ENCODE results near the gene BMF.

The BMF gene

DNA sequence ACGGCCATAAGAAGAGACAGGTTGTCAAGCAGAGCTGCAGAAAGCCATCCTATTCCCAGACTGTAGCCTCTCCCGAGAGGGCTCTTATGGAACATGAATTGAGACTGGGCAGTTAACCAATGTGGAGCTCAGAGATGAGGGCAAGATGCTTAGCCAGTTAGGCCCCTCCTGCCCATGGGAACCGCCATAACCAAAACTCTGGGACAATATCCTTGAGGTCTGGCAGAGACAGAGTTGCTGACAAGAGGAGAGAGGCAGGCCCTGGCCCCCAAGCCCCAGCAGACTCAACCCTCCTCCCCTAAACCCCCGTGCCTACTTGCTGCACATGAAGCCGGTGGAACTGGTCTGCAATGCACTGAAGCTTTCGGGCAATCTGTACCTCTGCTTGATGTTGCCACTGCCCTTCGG is 4.8 kb downstream of the BMF start:
- no peak for DNase-seq (ENCODE audit: low spot score)

GRCh38 chr15:40102897-40103858 is 5.5 kb downstream of the BMF start:
- DNase-seq (ENCODE audit: low spot score): peak; percentile 64

DNA sequence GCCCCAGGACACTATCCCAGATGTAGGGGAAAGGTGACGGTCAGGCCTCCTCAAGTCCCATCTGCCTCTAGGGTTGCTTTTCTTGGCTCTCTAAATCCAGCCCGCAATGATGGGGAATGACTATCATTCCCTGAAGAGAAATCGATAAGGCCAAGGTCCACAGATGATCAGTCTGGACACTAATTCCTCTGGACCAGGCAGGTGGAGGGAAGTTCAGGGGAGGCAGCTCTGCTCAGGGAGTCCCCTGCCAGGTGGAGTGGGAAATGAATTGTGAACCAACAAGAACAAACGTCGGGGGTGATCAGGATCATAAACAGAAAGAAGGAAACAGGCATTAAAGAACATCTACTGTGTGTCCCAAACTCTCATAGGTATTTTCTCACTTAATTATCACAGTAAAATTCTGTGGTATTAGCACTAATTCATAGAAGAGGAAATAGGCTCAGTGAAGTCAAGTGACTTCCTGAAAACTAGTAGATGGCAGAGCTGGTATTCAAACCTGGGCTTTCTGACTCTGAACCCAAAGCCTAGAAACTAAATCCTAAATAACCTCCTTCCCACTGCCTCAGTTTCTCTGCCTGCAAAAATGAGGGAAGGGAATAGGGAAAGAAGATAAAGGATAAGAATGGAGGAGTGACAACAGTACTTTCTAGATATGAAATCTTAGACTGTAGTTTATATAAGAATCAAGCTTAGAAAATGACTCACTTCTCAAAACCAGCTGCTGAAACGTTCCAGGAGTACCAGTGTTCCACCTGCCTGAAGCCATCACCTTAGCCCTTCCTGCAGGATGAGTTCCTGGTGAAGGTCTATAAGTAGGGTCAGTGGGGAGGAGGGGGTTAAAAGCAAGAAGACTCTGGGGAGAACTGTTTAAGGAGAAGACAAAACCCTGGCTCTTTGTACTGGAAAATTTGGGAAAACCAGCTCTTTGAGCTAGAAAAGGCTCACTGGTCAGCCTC is 7.5 kb downstream of the BMF start:
- no peak for DNase-seq (ENCODE audit: low spot score)

- DNase-seq (ENCODE audit: low spot score): no peak
Observed at GRCh38 chr15:40100123-40100946, 8.3 kb downstream of the BMF start.

DNA sequence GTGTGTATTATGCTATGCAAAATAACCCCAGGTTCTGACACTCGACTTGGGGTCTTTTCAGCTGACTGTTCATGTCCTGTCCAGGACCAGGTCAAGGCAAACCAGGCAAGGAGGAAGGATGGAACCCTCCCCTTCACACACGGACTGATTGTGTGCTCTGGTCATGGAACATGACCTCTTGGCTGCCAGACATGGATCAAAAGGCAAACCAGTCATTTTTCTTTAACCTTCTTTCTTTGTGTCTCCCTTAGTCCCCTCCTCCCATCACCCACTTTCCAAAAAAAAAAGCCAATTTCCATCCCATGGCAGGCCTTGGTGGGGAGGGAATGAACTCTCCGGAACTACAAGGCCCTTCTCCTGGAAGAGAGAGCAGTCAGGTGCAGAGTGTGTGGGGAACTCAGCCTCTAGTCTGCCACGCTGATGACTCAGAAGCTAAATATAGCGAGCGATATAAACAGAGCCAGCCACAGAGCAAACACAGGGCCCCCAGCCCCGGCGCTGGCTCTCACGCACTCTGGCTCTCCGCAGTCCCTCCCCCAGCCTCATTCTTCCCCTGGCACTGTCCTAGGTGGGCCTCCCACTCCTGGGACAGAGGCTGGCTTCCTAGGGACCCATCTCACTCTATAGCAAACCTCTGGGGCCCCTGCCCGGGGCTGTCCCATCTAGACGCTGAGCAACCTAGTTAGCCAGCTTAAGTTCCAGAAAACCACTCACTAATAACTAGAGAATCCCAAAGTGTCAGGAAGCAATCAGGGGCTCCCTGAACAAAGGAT is 10.0 kb downstream of the BMF start:
- no peak for DNase-seq (ENCODE audit: low spot score)

DNA sequence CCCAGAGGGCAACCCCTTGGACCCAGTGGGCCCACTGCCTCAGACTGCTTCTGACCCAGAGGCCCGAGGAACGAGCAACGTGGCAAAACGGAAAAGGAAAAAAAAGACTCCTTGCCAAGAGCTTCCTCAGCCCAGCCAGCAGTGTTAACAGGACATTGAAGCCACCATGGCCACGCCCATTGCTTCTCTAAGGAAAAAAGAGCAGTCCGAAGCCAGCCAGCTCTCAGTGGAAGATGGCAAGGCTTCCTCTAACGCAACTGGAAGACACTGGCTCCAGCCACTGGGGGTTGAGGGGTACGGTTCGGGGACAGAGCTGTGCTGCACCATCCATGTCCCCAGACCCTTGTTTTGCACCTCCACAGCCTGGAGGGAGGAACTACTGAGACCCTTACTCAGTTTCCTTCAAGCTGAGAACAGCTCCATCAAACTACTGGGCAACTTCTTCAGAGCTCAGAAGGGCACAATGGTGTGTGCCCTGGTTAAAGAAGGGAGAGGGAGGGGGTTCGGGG is 10.7 kb downstream of the BMF start:
- DNase-seq (ENCODE audit: low spot score): no peak

DNA sequence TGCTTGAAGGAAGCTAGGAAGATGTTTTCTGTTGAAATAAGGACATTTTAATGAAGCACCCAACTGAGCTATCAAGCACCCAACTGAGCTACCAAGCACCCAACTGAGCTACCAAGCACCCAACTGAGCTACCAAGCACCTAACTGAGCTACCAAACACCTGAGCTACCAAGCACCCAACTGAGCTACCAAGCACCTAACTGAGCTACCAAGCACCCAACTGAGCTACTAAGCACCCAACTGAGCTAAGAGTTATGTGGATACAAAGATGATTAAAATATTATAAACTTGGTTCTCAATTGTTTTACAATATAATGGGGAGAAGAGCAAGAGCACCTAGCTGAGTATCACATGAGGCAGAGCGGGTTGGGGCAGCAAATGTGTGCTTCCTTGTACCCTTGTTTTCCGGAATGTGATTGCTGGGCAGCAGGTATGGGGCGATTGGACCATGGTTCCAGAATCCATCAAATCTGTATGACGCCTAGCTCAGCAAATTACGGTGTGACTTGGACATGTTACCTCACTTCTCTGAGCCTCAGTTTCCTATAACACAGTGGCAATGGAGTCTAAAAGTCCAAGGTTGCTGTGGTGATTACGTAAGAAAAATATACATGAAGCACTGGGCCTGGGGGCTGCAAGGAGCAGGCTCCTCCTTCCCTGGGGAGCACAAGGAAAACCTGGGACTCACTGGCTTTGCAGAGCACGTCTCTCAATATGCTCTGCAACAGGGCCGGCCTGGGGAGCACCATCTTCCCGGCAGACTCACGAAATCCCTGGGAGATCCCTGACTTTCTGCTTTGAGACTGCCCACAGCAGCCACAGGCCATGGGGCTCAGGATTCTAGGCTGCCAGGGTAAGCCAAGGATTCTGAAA is 11.3 kb downstream of the BMF start:
- DNase-seq (ENCODE audit: low spot score): no peak

DNA sequence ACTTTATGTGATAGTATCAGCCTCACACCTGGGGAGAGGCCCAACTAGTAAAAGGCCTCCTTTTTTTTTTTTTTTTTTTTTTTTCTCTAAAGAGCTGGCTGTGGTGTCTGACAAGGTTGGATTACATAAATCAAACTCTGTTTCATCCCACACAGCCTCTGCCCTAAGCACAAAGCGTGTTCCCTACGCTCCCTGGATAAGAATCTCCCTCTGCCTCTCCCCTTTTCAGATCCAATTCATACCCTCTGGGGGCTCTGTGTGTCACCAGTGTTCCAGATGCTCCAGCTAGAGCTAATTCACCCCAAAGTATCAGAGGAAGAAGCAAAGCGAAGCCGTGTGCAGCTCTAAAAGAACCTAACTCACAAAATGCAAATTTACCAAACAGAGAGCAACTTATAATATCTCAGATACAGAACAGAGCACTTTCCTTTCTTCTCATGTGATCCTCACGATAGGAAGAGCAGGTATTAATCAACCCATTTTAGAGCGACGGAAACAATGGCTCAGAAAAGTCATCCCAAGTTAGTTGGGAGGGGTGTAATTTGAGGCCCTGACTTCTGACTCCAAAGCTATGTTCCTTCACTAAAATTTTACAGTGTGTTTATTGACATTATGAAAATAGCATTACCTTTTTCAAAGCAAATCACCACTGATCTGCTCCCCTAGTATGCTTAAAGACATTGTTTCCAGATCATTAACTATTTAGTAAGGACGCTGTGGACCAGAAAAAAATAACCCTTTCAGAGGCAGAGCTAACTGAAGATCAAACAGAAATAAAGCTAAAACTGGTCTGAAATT is 12.4 kb downstream of the BMF start:
- no peak for DNase-seq (ENCODE audit: low spot score)

- no peak for DNase-seq (ENCODE audit: low spot score)
Observed at GRCh38 chr15:40095371-40096093, 13.1 kb downstream of the BMF start.

DNA sequence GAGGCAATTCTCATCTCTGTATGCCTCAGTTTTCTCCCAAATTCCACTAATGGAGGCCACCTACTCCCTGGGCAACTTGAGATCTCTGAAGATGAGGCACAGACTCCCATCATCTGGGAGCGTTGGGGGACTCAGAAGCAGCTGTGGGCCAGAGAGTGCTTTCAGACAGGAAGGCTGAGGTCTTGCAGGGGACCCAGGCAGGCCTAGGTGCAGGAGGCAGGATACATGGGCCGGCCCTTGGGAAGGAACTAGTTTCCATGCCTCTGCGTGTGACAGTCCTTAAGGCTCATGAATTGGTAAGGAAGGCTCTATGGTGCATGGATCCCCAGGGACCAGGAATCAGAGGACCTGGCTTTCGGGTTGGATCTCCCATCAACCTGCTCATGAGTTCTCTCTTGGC is 14.5 kb downstream of the BMF start:
- no peak for DNase-seq (ENCODE audit: low spot score)

- no peak for DNase-seq (ENCODE audit: low spot score)
Observed at GRCh38 chr15:40092979-40093869, 15.5 kb downstream of the BMF start.

DNA sequence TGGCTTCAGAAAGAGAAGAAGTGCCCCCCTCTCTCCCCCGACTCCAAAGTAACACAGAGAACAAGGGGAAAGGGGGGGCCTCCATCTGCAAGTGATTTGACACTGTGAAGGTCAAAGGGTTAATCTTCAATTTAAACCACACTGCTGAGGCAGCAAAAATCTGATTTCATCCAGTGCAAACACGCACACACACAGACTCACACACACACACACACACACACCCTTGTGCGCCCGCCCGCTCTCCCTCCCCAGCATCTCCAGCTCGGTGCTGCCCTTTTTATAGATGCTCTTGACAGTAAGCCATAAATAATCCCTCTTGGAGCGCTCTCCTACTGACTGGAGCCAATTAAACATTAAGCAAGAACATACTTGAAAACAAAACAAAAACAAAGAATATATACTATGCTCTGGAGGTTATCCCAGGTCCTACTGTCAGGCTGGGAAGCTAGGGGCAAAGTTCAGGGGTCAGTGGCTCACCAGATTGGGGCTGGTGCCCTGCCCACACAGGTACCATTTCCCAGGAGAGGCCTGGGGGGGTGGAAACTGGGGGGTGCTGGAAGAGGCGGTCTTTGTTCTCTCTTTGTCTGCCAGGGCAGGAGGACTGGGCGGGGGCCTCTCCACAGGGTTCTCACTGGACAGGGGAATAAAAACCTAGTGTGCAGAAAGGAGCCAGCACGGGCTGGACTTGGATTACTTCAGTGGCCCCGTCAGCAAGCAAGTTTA is 16.3 kb downstream of the BMF start:
- peak; percentile 59 for DNase-seq (ENCODE audit: low spot score)

DNA sequence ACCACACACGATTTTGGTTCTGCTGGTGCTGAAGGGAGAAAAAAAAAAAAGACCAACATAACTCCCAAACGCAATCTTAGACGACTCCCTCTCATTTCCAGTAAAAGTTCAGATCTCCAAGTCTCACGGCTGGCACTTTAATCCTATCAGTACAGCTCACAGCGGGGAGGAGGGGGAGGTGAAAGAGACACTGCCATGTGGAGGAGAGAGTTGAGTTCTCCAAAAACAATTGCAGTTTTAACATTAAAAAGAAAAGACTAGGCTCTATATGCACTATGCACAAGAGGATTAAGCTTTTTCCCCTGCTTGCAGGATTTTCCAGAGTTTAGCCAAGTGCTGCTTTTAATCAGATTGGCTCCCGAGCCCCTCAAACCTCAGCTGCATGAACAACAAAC is 16.8 kb downstream of the BMF start:
- no peak for DNase-seq (ENCODE audit: low spot score)

DNA sequence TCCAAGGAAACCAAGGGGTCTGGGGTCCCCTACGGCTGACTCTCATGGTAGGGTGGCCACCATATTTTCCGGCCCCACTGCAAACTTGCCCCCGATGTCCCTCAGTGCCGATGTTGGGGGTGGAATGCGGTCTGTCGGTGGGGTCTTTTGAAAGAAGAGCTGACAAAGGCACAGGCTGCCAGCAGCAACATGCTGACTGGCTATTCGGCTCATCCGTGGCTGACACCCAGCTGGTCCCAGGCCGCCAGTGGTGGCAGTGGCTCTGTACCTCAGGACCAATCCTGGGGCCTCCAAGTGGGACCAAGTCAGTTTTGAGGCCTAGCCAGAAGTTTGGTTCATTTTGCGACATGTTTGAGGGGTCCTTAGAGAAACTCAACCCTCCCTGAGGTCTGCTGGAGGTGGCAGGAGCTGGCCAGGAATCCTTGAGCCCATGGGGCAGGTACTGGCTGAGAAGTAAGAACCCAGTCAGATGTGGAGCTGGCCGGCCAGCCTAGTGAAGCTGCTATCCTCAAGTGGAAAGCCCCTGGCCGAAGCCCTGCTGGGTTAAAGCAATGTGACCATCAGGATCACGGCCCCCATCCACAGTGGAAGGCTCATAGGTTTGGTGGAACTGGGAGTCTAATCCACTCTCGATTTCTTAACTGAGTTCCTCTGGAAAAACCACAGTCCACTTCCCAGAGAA is 17.8 kb downstream of the BMF start:
- no peak for DNase-seq (ENCODE audit: low spot score)

- DNase-seq (ENCODE audit: low spot score): peak; percentile 62
Observed at GRCh38 chr15:40088929-40089755, 19.5 kb downstream of the BMF start.
